ENCODE results near the gene ANKRD31.
"Not testable (repeated sequence)": the region's sequence is repeated elsewhere in the genome, so short reads cannot be mapped to it uniquely, and the experiment has no call there.

Gene ANKRD31

GRCh38 chr5:75265731-75266130 lies 29.1 kb upstream of the ANKRD31 start:
- DNase-seq: no peak
- H3K4me3 ChIP-seq (ENCODE audit: low read depth, low read length): no peak overlapping the region
- TF ChIP-seq, protein P1, sequence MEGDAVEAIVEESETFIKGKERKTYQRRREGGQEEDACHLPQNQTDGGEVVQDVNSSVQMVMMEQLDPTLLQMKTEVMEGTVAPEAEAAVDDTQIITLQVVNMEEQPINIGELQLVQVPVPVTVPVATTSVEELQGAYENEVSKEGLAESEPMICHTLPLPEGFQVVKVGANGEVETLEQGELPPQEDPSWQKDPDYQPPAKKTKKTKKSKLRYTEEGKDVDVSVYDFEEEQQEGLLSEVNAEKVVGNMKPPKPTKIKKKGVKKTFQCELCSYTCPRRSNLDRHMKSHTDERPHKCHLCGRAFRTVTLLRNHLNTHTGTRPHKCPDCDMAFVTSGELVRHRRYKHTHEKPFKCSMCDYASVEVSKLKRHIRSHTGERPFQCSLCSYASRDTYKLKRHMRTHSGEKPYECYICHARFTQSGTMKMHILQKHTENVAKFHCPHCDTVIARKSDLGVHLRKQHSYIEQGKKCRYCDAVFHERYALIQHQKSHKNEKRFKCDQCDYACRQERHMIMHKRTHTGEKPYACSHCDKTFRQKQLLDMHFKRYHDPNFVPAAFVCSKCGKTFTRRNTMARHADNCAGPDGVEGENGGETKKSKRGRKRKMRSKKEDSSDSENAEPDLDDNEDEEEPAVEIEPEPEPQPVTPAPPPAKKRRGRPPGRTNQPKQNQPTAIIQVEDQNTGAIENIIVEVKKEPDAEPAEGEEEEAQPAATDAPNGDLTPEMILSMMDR (IDR thresholded peaks at IDR 0.05; ENCODE audit: low read depth, low read length, missing control alignments): peak; percentile 50

DNA sequence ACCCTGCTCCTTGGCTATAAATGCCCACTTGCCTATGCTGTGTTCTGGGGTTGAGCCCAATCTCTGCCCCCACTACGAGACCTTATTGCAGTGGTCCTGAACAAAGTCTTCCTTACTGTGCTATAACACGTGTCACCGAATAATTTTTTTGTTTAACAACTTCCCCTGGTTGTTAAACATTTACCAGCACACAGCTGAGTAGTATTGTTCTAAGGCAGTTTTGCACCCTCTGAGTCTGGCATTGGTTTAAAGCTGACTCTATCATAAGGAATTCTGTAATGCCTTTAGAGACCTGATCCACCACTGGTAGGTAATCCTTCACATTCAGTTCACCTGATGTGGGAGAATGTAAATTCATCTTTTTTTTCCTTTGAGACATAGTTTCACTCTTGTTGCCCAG lies 25.6 kb upstream of the ANKRD31 start:
- TF ChIP-seq, protein P1 (IDR thresholded peaks at IDR 0.05; ENCODE audit: low read depth, low read length, missing control alignments): no peak

More at GRCh38 chr5:75265731-75266130, 29.1 kb upstream of the ANKRD31 start:
- Histone ChIP-seq H3K27ac (no peak overlapping the region), H3K36me3 (replicated peaks) (no peaks in the 10 kb centered on the region), H3K27me3 (replicated peaks) (no peaks in the 10 kb centered on the region)
- in situ Hi-C loops (cut with HindIII; ENCODE audit: low pct_ligation_motif_present, low sequenced_read_pairs): no loop called here

GRCh38 chr5:75260708-75261107 lies 24.0 kb upstream of the ANKRD31 start:
- no peak overlapping the region for H3K27ac ChIP-seq
- H3K27me3 ChIP-seq (replicated peaks): no peaks in the 10 kb centered on the region
- no peak for DNase-seq
- in situ Hi-C loops (cut with HindIII; ENCODE audit: low pct_ligation_motif_present, low sequenced_read_pairs): no loop called here
- H3K36me3 ChIP-seq (replicated peaks): no peaks in the 10 kb centered on the region
- TF ChIP-seq, protein P1 (IDR thresholded peaks at IDR 0.05; ENCODE audit: low read depth, low read length, missing control alignments): no peak
- no peak overlapping the region for H3K4me3 ChIP-seq (ENCODE audit: low read depth, low read length)

More for the DNA sequence above, 25.6 kb upstream of the ANKRD31 start:
- DNase-seq: no peak
- Histone ChIP-seq H3K36me3 (replicated peaks) (no peaks in the 10 kb centered on the region), H3K27me3 (replicated peaks) (no peaks in the 10 kb centered on the region), H3K4me3 (ENCODE audit: low read depth, low read length) (no peak overlapping the region), H3K27ac (no peak overlapping the region)
- in situ Hi-C loops (cut with HindIII; ENCODE audit: low pct_ligation_motif_present, low sequenced_read_pairs): no loop called here

- H3K36me3 ChIP-seq (replicated peaks); DNase-seq; H3K27ac ChIP-seq; in situ Hi-C loops (cut with HindIII; ENCODE audit: low pct_ligation_motif_present, low sequenced_read_pairs); H3K27me3 ChIP-seq (replicated peaks); H3K4me3 ChIP-seq (ENCODE audit: low read depth, low read length): not testable (repeated sequence)
Measured at GRCh38 chr5:75250452-75250851, 13.8 kb upstream of the ANKRD31 start.

GRCh38 chr5:75245023-75245422 lies 8.3 kb upstream of the ANKRD31 start:
- Histone ChIP-seq H3K27ac (no peak overlapping the region), H3K27me3 (replicated peaks) (no peaks in the 10 kb centered on the region), H3K36me3 (replicated peaks) (no peaks in the 10 kb centered on the region), H3K4me3 (ENCODE audit: low read depth, low read length) (no peak overlapping the region)
- TF ChIP-seq, protein P1 (IDR thresholded peaks at IDR 0.05; ENCODE audit: low read depth, low read length, missing control alignments): no peak
- DNase-seq: no peak
- in situ Hi-C loops (cut with HindIII; ENCODE audit: low pct_ligation_motif_present, low sequenced_read_pairs): no loop called here

- no peaks in the 10 kb centered on the region for H3K27me3 ChIP-seq (replicated peaks)
- in situ Hi-C loops (cut with HindIII; ENCODE audit: low pct_ligation_motif_present, low sequenced_read_pairs): no loop called here
- no peak for DNase-seq
- H3K36me3 ChIP-seq (replicated peaks): no peaks in the 10 kb centered on the region
- H3K27ac ChIP-seq: no peak overlapping the region
- TF ChIP-seq, protein P1 (IDR thresholded peaks at IDR 0.05; ENCODE audit: low read depth, low read length, missing control alignments): no peak
- H3K4me3 ChIP-seq (ENCODE audit: low read depth, low read length): no peak overlapping the region
Measured at GRCh38 chr5:75243510-75243909, 6.8 kb upstream of the ANKRD31 start.
